Measurements from ENCODE around the gene CNTNAP2. TPM values are rescaled to one million over a fixed set of nuclear protein-coding genes. Genes with fewer than 3 reads are reported as not detected.
"Not testable (repeated sequence)": the region's sequence is repeated elsewhere in the genome, so short reads cannot be mapped to it uniquely, and the experiment has no call there.

Gene CNTNAP2
- total RNA-seq, 2 donors from 2014 or later: 4.4 to 8.5 TPM

DNA sequence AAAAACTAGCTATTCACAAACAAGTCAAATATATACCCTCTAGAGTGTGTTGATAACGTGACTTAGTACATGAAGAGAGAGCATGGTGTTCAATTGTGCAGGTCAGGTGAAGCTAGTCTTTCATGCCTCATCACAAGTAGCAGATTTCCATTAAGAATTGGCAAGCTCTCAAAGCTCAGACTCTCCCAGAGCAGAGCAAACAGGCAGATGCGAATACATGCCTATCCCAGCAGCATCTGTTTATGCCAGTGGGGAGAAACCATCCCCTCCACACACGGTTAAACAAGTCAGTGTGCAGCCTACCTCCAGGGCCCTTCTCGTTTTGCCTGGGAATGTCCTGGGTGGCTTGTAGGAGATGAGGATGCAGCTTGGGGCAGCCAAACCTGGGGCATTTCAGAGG is 1941.5 kb downstream of the CNTNAP2 start:
- DNase-seq: no peak

DNA sequence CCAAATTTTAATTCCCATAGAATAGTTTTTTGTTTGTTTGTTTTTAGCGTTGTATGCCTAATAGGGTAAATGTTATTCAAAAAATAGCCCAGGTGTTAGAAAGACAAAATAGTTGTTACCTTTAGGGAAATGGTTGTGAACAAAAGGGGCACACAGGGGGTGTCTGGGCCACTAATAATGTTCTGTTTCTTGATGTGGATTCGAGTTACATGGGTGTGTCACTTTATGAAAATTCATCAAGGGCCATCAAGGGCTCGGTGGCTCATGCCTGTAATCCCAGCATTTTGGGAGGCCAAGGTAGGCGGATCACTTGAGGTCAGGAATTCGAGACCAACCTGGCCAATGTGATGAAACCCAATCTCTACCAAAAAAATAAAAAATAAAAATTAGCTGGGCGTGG is 1942.2 kb downstream of the CNTNAP2 start:
- no peak for DNase-seq
- Histone ChIP-seq H3K9ac (ENCODE audit: low read depth in 2 of 2, low read length in 2 of 2) (no peak overlapping the region), H3K9me3 (no peaks in the 10 kb centered on the region), H3K27ac (no peak overlapping the region), H3K4me3 (no peak overlapping the region), H3K27me3 (no peaks in the 10 kb centered on the region), H3K36me3 (no peaks in the 10 kb centered on the region), H3K4me1 (no peaks in the 10 kb centered on the region)
- TF ChIP-seq, protein P1, sequence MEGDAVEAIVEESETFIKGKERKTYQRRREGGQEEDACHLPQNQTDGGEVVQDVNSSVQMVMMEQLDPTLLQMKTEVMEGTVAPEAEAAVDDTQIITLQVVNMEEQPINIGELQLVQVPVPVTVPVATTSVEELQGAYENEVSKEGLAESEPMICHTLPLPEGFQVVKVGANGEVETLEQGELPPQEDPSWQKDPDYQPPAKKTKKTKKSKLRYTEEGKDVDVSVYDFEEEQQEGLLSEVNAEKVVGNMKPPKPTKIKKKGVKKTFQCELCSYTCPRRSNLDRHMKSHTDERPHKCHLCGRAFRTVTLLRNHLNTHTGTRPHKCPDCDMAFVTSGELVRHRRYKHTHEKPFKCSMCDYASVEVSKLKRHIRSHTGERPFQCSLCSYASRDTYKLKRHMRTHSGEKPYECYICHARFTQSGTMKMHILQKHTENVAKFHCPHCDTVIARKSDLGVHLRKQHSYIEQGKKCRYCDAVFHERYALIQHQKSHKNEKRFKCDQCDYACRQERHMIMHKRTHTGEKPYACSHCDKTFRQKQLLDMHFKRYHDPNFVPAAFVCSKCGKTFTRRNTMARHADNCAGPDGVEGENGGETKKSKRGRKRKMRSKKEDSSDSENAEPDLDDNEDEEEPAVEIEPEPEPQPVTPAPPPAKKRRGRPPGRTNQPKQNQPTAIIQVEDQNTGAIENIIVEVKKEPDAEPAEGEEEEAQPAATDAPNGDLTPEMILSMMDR (IDR thresholded peaks at IDR 0.05): no peak
- intact Hi-C loops (cut with DNase I): no loop called here

More for the DNA sequence above, 1941.5 kb downstream of the CNTNAP2 start:
- Histone ChIP-seq H3K4me1 (no peaks in the 10 kb centered on the region), H3K36me3 (no peaks in the 10 kb centered on the region), H3K4me3 (no peak overlapping the region), H3K9me3 (no peaks in the 10 kb centered on the region), H3K27ac (no peak overlapping the region), H3K9ac (ENCODE audit: low read depth in 2 of 2, low read length in 2 of 2) (no peak overlapping the region), H3K27me3 (no peaks in the 10 kb centered on the region)
- TF ChIP-seq, protein P1 (IDR thresholded peaks at IDR 0.05): no peak
- intact Hi-C loops (cut with DNase I): no loop called here

GRCh38 chr7:148060724-148061123 is 1944.1 kb downstream of the CNTNAP2 start:
- H3K36me3 ChIP-seq: no peaks in the 10 kb centered on the region
- TF ChIP-seq, protein P1 (IDR thresholded peaks at IDR 0.05): no peak
- H3K27me3 ChIP-seq: no peaks in the 10 kb centered on the region
- no peaks in the 10 kb centered on the region for H3K9me3 ChIP-seq
- no peak overlapping the region for H3K27ac ChIP-seq
- no peaks in the 10 kb centered on the region for H3K4me1 ChIP-seq
- intact Hi-C loops (cut with DNase I): no loop called here
- no peak overlapping the region for H3K9ac ChIP-seq (ENCODE audit: low read depth in 2 of 2, low read length in 2 of 2)
- H3K4me3 ChIP-seq: no peak overlapping the region
- no peak for DNase-seq

GRCh38 chr7:148078111-148078510 is 1961.5 kb downstream of the CNTNAP2 start:
- H3K27me3 ChIP-seq; H3K4me3 ChIP-seq; H3K4me1 ChIP-seq; H3K9ac ChIP-seq (ENCODE audit: low read depth in 2 of 2, low read length in 2 of 2); H3K36me3 ChIP-seq; intact Hi-C loops (cut with DNase I); DNase-seq; H3K27ac ChIP-seq; H3K9me3 ChIP-seq: not testable (repeated sequence)

- Histone ChIP-seq H3K4me3 (no peak overlapping the region), H3K27ac (no peak overlapping the region), H3K27me3 (no peaks in the 10 kb centered on the region), H3K4me1 (no peaks in the 10 kb centered on the region), H3K9ac (ENCODE audit: low read depth in 2 of 2, low read length in 2 of 2) (no peak overlapping the region), H3K9me3 (no peaks in the 10 kb centered on the region), H3K36me3 (no peaks in the 10 kb centered on the region)
- DNase-seq: no peak
- TF ChIP-seq, protein P1 (IDR thresholded peaks at IDR 0.05): no peak
- intact Hi-C loops (cut with DNase I): loop anchor here (5.0 kb wide), 2 partner anchors 532 to 832 kb away; no protein-coding TSS in a partner anchor
Measured at GRCh38 chr7:148079206-148080080, 1962.8 kb downstream of the CNTNAP2 start.

- Histone ChIP-seq H3K27ac (no peak overlapping the region), H3K4me1 (no peaks in the 10 kb centered on the region), H3K36me3 (no peaks in the 10 kb centered on the region), H3K9ac (ENCODE audit: low read depth in 2 of 2, low read length in 2 of 2) (no peak overlapping the region), H3K4me3 (no peak overlapping the region), H3K27me3 (no peaks in the 10 kb centered on the region), H3K9me3 (no peaks in the 10 kb centered on the region)
- TF ChIP-seq, protein P1 (IDR thresholded peaks at IDR 0.05): no peak
- intact Hi-C loops (cut with DNase I): loop anchor here (5.0 kb wide), 2 partner anchors 536 to 836 kb away; no protein-coding TSS in a partner anchor
- DNase-seq: no peak
Measured at GRCh38 chr7:148083448-148083847, 1966.8 kb downstream of the CNTNAP2 start.
